ENCODE measurements around the gene PACRG.

The PACRG gene

GRCh38 chr6:163177892-163178420 is 450.2 kb downstream of the PACRG start:
- DNase-seq (ENCODE audit: low spot score): no peak

- no peak for DNase-seq (ENCODE audit: low spot score)
Measured at GRCh38 chr6:163179061-163179460, 451.3 kb downstream of the PACRG start.

- no peak for DNase-seq (ENCODE audit: low spot score)
Measured at GRCh38 chr6:163179721-163180120, 451.9 kb downstream of the PACRG start.

- peak; percentile 7 for DNase-seq (ENCODE audit: low spot score)
Measured at GRCh38 chr6:163180874-163181541, 453.2 kb downstream of the PACRG start.

- no peak for DNase-seq (ENCODE audit: low spot score)
Measured at GRCh38 chr6:163181666-163182180, 453.9 kb downstream of the PACRG start.

- DNase-seq (ENCODE audit: low spot score): no peak
Measured at GRCh38 chr6:163182696-163183095, 454.9 kb downstream of the PACRG start.

- DNase-seq (ENCODE audit: low spot score): no peak
Measured at GRCh38 chr6:163183806-163184205, 456.0 kb downstream of the PACRG start.

GRCh38 chr6:163185744-163186143 is 458.0 kb downstream of the PACRG start:
- no peak for DNase-seq (ENCODE audit: low spot score)

- no peak for DNase-seq (ENCODE audit: low spot score)
Measured at GRCh38 chr6:163186527-163186926, 458.8 kb downstream of the PACRG start.

- DNase-seq (ENCODE audit: low spot score): no peak
Measured at GRCh38 chr6:163187201-163187600, 459.4 kb downstream of the PACRG start.

GRCh38 chr6:163187606-163188005 is 459.8 kb downstream of the PACRG start:
- DNase-seq (ENCODE audit: low spot score): no peak

- no peak for DNase-seq (ENCODE audit: low spot score)
Measured at GRCh38 chr6:163188746-163189145, 461.0 kb downstream of the PACRG start.

GRCh38 chr6:163189609-163190008 is 461.8 kb downstream of the PACRG start:
- no peak for DNase-seq (ENCODE audit: low spot score)

- no peak for DNase-seq (ENCODE audit: low spot score)
Measured at GRCh38 chr6:163190786-163191185, 463.0 kb downstream of the PACRG start.

- no peak for DNase-seq (ENCODE audit: low spot score)
Measured at GRCh38 chr6:163191704-163192537, 464.1 kb downstream of the PACRG start.

GRCh38 chr6:163192591-163192990 is 464.8 kb downstream of the PACRG start:
- no peak for DNase-seq (ENCODE audit: low spot score)

- no peak for DNase-seq (ENCODE audit: low spot score)
Measured at GRCh38 chr6:163193326-163193725, 465.6 kb downstream of the PACRG start.

- DNase-seq (ENCODE audit: low spot score): no peak
Measured at GRCh38 chr6:163195721-163196691, 468.2 kb downstream of the PACRG start.

- DNase-seq (ENCODE audit: low spot score): no peak
Measured at GRCh38 chr6:163197839-163198238, 470.1 kb downstream of the PACRG start.

GRCh38 chr6:163198396-163198795 is 470.6 kb downstream of the PACRG start:
- no peak for DNase-seq (ENCODE audit: low spot score)

GRCh38 chr6:163199371-163199770 is 471.6 kb downstream of the PACRG start:
- no peak for DNase-seq (ENCODE audit: low spot score)

GRCh38 chr6:163200289-163200688 is 472.5 kb downstream of the PACRG start:
- DNase-seq (ENCODE audit: low spot score): no peak
